ENCODE measurements around the gene MATR3.

The MATR3 gene

GRCh38 chr5:139293507-139294373 is at the start of gene MATR3:
Gene MATR3, plus strand, starts transcription at chr5:139293740. Its CDS starts 13,676 bp downstream, at chr5:139307416.
- H3K4me3 ChIP-seq = peak within 1 kb of the TSS; percentile 88
- peak within 1 kb of the TSS; percentile 99 to 100 for H3K27ac ChIP-seq
- peak; percentile 97 for DNase-seq (ENCODE audit: low spot score)
- TF ChIP-seq CTCF (IDR thresholded peaks at IDR 0.05) = no peak

GRCh38 chr5:139245637-139246339 is 47.8 kb upstream of the MATR3 start:
- Histone ChIP-seq H3K27ac (no peak overlapping the region), H3K4me3 (no peak overlapping the region)
- no peak for DNase-seq (ENCODE audit: low spot score)
- no peak for TF ChIP-seq CTCF (IDR thresholded peaks at IDR 0.05)

- Histone ChIP-seq H3K27ac (no peak overlapping the region), H3K4me3 (no peak overlapping the region)
- no peak for TF ChIP-seq CTCF (IDR thresholded peaks at IDR 0.05)
- no peak for DNase-seq (ENCODE audit: low spot score)
Measured at GRCh38 chr5:139246394-139246793, 47.1 kb upstream of the MATR3 start.

GRCh38 chr5:139248826-139249453 is 44.6 kb upstream of the MATR3 start:
- H3K27ac ChIP-seq = no peak overlapping the region
- no peak for DNase-seq (ENCODE audit: low spot score)
- TF ChIP-seq CTCF (IDR thresholded peaks at IDR 0.05) = no peak
- H3K4me3 ChIP-seq = no peak overlapping the region

GRCh38 chr5:139251281-139251687 is 42.3 kb upstream of the MATR3 start:
- TF ChIP-seq CTCF (IDR thresholded peaks at IDR 0.05) = no peak
- Histone ChIP-seq H3K4me3 (no peak overlapping the region), H3K27ac (no peak overlapping the region)
- DNase-seq (ENCODE audit: low spot score) = no peak

- no peak overlapping the region for H3K27ac ChIP-seq
- TF ChIP-seq CTCF (IDR thresholded peaks at IDR 0.05) = no peak
- DNase-seq (ENCODE audit: low spot score) = no peak
- H3K4me3 ChIP-seq = no peak overlapping the region
Measured at GRCh38 chr5:139251695-139252288, 41.7 kb upstream of the MATR3 start.

Data from coronary artery (tissue), 2 donors.